GM12873 (cell line): Measurements from ENCODE around the gene RAD51B.

Experiments
- TF ChIP-seq, protein P1 (sequence below): IDR thresholded peaks from 2 replicates; pipeline ENCODE4 v1.5.1; 2012; ENCODE audit warnings: low read depth, mild to moderate bottlenecking, moderate library complexity, low read length, control low read depth; ENCODE audit not compliant: insufficient read depth; ENCODE audit errors: missing control alignments

RAD51B gene

DNA sequence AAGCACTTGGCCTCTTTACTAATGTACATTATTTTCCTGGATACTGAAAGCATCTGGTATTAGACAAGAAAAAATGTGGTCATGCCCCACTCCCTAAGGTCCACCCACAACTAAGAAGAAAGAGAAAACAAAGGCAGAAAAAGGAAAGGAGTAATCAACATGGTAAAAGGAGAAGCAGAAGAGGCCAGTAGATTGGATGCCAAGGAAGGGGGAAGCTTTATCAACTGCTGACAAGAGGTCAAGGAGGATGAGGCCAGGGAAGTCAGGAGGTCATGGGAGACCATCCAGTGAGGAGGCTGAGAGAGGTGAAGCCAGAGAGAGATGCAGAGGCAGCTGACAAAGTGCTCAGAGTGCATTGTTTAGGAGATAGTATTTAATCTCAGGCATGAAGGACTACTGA lies 589.8 kb downstream of the RAD51B start:
- TF ChIP-seq, protein P1, sequence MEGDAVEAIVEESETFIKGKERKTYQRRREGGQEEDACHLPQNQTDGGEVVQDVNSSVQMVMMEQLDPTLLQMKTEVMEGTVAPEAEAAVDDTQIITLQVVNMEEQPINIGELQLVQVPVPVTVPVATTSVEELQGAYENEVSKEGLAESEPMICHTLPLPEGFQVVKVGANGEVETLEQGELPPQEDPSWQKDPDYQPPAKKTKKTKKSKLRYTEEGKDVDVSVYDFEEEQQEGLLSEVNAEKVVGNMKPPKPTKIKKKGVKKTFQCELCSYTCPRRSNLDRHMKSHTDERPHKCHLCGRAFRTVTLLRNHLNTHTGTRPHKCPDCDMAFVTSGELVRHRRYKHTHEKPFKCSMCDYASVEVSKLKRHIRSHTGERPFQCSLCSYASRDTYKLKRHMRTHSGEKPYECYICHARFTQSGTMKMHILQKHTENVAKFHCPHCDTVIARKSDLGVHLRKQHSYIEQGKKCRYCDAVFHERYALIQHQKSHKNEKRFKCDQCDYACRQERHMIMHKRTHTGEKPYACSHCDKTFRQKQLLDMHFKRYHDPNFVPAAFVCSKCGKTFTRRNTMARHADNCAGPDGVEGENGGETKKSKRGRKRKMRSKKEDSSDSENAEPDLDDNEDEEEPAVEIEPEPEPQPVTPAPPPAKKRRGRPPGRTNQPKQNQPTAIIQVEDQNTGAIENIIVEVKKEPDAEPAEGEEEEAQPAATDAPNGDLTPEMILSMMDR, result no peak

DNA sequence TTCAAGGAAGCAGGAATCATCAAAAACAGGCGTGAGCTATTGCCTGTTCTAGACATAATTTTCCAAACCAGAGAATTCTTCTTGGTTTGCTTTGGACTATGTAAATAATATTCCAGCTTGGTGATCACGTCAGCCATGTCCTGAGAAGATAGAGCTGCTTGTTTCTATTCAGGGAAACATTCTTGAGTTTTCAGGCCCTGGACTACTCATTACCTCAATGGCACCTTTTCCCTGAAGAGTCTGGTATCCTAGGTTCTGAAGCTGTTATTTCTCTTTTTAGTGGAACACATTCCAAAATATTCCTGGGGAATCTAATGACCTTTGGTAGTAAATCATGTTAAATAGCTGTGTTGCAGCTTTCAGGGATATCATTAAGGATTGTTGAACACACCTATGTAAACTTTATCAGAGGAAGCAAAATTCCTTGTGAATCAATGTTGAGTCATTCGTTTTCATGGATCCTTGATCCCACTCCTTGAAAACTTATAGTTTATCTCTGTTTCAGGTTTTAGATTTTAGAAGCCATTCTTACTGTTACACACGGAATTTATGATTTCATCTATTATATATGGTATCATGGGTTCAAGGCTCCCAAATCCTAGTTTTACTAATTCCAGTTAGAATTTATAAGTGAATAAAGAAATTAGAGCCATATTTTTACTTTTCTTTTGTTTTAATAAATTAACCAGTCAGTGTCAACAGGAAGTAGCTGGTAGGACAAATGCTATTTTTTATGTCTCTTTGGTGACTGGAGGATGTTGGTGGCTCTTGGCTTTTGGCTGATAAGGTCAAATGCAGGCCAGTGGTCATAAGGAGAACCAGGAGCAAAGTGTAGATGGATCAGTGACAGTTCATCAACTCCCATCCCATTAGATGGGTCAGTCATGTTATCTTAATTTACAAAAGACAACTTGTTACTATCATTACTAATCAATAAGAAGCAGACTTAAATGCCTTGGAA lies 593.2 kb downstream of the RAD51B start:
- TF ChIP-seq, protein P1, result no peak

DNA sequence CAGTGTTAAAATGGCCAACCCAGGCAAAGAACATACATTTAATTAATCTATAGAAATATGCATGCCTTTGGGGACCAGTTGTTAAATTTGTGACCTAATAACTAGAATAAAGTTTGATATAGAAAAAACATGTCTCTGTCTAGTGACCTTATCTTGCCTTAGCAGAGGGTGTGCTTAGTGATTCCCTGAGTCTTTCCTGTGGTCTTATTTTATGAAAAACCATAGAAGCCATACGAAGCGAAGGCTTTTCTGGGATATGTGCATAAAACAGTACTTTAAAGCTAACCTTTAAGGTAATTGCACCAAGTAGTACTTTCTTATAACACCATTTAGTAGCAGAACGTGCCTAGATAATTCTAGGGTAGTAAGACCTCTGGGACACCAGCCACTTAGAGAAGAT lies 593.9 kb downstream of the RAD51B start:
- TF ChIP-seq, protein P1, result no peak

DNA sequence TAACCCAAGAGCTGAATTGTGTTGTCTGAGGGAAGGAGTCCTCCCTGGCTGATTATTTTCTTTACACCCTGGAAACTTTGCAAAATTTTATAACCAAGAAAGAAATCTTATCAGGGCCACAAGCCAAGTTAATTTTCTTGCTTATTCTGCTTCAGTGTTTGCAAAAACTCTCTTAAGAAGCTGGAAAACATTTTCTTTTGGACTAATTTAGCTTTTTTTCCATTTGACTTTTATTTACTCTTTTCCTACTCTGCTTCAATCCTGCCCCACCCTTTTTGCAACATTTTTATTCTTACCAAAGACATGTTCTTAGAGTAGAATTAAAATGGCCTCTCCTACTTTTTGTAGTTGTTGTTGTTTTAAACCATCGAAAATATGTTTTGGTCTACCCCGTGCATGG lies 594.5 kb downstream of the RAD51B start:
- TF ChIP-seq, protein P1, result no peak

DNA sequence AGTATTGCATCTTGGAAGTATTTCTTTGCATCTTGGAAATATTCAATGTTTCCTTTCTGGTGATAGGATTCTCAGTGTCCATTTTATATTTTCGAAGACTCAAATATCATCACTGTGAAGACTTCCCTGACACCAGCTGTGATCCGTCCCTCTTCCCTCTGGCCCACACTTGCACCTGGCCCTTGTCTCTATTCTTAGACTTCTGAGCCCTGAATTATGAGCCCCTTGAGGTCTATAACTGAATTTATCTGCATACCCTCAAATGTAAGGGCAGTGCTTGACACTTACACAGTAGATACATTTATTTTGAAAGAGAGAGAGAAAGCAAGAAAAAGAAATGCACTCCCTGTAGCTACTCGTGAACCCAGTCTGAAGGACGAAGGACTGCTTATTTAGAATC lies 596.6 kb downstream of the RAD51B start:
- TF ChIP-seq, protein P1, result no peak

DNA sequence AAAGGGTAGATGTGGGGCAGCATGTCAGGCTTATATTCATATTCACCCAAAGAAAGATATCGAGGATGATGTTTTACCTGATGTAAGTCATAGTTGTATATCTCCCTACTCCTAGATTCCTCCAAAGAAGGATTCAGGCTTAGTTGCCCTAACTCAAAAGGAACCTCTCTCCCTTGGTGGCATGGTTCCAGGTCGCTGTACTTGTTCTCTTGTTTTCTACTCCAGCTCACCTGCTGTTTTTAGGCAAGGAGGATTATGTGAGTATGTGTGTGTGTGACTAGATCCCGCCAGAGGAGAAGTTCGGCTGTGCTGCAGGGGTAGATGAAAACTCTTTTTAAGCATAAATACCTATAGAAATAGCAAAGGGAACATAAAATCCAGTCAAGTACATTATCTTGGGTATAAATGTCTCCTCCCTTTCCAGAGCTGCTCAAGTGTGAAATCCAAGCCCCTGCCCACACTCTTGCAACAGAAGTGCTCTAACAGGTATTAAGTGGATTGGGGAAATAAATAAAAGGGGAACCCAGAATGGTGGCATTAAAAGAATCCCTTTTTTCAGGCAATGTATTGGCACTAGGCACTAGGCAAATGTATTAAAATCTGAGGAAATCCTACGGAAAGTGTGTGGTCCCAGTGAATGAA lies 597.6 kb downstream of the RAD51B start:
- TF ChIP-seq, protein P1, result no peak
